Aorta (tissue), 5 donors: ENCODE measurements around the gene ONECUT2. TPM values are rescaled to one million over a fixed set of nuclear protein-coding genes. Genes with fewer than 3 reads are reported as not detected.

Source experiments
- ATAC-seq: fragments of 200-7000 bp; cut with Tn5 transposase; one replicate; pipeline ENCODE4 v1.9.1; 2022; ENCODE audit warnings: moderate library complexity; ENCODE audit not compliant: low FRiP score
- DNase-seq, 2 donors: peaks; one replicate each; pipeline ENCODE4 v3.0.0-alpha.2; 2020
- H3K27ac ChIP-seq, 2 donors: one replicate each; pipeline ENCODE4 v1.5.1; 2013; ENCODE audit warnings: low read length in 2 of 2, mild to moderate bottlenecking in 2 of 2, moderate library complexity in 2 of 2, control low read depth in 1 of 2, inconsistent platforms in 1 of 2, low read depth in 1 of 2
- H3K27me3 ChIP-seq, 2 donors: one replicate each; pipeline ENCODE4 v1.6.1; 2013; ENCODE audit warnings: control low read depth in 1 of 2, low read length in 1 of 2, mild to moderate bottlenecking in 1 of 2, moderate library complexity in 1 of 2; ENCODE audit not compliant: insufficient read depth in 2 of 2, control insufficient read depth in 1 of 2
- H3K36me3 ChIP-seq, 2 donors: one replicate each; pipeline ENCODE4 v1.6.1; 2013; ENCODE audit warnings: control low read depth in 1 of 2, low read length in 1 of 2, mild to moderate bottlenecking in 1 of 2; ENCODE audit not compliant: insufficient read depth in 2 of 2, control insufficient read depth in 1 of 2
- H3K4me1 ChIP-seq, 2 donors: one replicate each; pipeline ENCODE4 v1.6.1; 2013; ENCODE audit warnings: low read length in 2 of 2, control low read depth in 1 of 2, mild to moderate bottlenecking in 1 of 2, moderate library complexity in 1 of 2; ENCODE audit not compliant: insufficient read depth in 2 of 2, control insufficient read depth in 1 of 2
- H3K4me3 ChIP-seq, 2 donors: one replicate each; pipeline ENCODE4 v1.5.1; 2013; ENCODE audit warnings: low read length in 2 of 2, control low read depth in 1 of 2, mild to moderate bottlenecking in 1 of 2
- H3K9me3 ChIP-seq: one replicate; pipeline ENCODE4 v1.6.1; 2013; ENCODE audit warnings: mild to moderate bottlenecking, low read length; ENCODE audit not compliant: control insufficient read depth
- WGBS, 2 donors: extraction: QIAGEN DNeasy Blood & Tissue Kit; methylation state at CpG; one replicate each; pipeline ENCODE4 v1.1.7; 2013; 5-methylcytosine and 5-hydroxymethylcytosine counted together
- intact Hi-C, 2 donors: fragments of 100-400 bp; cut with DNase I; formaldehyde crosslinking; loops; one replicate each; pipeline versions ENCODE4 v1.14.2 to v1.15.0; 2022
- polyA plus RNA-seq, 2 donors: library from polyadenylated mRNA; stranded (reverse); fragments of 200-250 nt; gene quantifications; one replicate each; pipeline ENCODE4 v1.2.3, GENCODE V29; 2013
- total RNA-seq, 2 donors: library from RNA; stranded (reverse); fragmentation: NEBNext Ultra II Directional; extraction: Animal tissue kit (Norgen Biotek cat#: 25700); gene quantifications; one replicate each; pipeline ENCODE4 v1.2.1, GENCODE V29; 2021
- donor health status: healthy with polysubstance abuse.
- donor health status: Bipolar disorder and iron deficiency.
- donor health status: DM: no; HTN: no; CAD: no.
- donor health status: DM: no; HTN: no; CAD: no.
- donor health status: DM: yes; HTN: yes; CAD: no.

ONECUT2 gene
- total and polyA plus RNA-seq, 4 donors: 0.03 to 0.69 (median 0.41) TPM

GRCh38 chr18:57429167-57430078 is 5.8 kb upstream of the ONECUT2 start:
- peaks cover 8% of the 10 kb centered on the region for H3K9me3 ChIP-seq
- DNase-seq (no peak), ATAC-seq (no peak)
- intact Hi-C loops: loop anchor here in 1 of 2 donors (10.0 kb wide), 1 partner anchor 125 kb away; no protein-coding TSS in a partner anchor
- H3K27ac ChIP-seq: no peak overlapping the region
- no peak overlapping the region for H3K4me3 ChIP-seq
- H3K27me3 ChIP-seq: peaks cover 0 to 6% of the 10 kb centered on the region in 2 donors
- no peaks in the 10 kb centered on the region for H3K4me1 ChIP-seq
- H3K36me3 ChIP-seq: no peaks in the 10 kb centered on the region
- 17 to 18% methylated on average over 22 of the region's 22 CpGs for WGBS, 2 donors

GRCh38 chr18:57430079-57431001 is 4.8 kb upstream of the ONECUT2 start:
- H3K9me3 ChIP-seq: peaks cover 7% of the 10 kb centered on the region
- intact Hi-C loops: loop anchor here in 1 of 2 donors (10.0 kb wide), 1 partner anchor 124 kb away; no protein-coding TSS in a partner anchor
- H3K27ac ChIP-seq: no peak overlapping the region
- ATAC-seq (no peak), DNase-seq (no peak)
- no peak overlapping the region for H3K4me3 ChIP-seq
- 12 to 13% methylated on average over 34 of the region's 34 CpGs for WGBS, 2 donors
- H3K27me3 ChIP-seq: peaks cover 0 to 6% of the 10 kb centered on the region in 2 donors
- H3K36me3 ChIP-seq: no peaks in the 10 kb centered on the region
- H3K4me1 ChIP-seq: no peaks in the 10 kb centered on the region

- WGBS, 2 donors: 20 to 28% methylated on average over 10 of the region's 10 CpGs
- no peaks in the 10 kb centered on the region for H3K36me3 ChIP-seq
- H3K27me3 ChIP-seq: peaks cover 0 to 6% of the 10 kb centered on the region in 2 donors
- peaks cover 7% of the 10 kb centered on the region for H3K9me3 ChIP-seq
- DNase-seq (no peak), ATAC-seq (no peak)
- intact Hi-C loops: loop anchor here in 1 of 2 donors (10.0 kb wide), 1 partner anchor 124 kb away; no protein-coding TSS in a partner anchor
- no peak overlapping the region for H3K4me3 ChIP-seq
- H3K27ac ChIP-seq: no peak overlapping the region
- H3K4me1 ChIP-seq: no peaks in the 10 kb centered on the region
These were observed 4.2 kb upstream of the ONECUT2 start for GRCh38 chr18:57431002-57431382.

- no peaks in the 10 kb centered on the region for H3K36me3 ChIP-seq
- intact Hi-C loops: loop anchor here in 1 of 2 donors (10.0 kb wide), 1 partner anchor 123 kb away; no protein-coding TSS in a partner anchor
- no peak for DNase-seq
- H3K4me3 ChIP-seq: no peak overlapping the region
- no peaks in the 10 kb centered on the region for H3K4me1 ChIP-seq
- H3K9me3 ChIP-seq: peaks cover 7% of the 10 kb centered on the region
- WGBS, 2 donors: 17 to 18% methylated on average over 12 of the region's 12 CpGs
- peaks cover 0 to 6% of the 10 kb centered on the region in 2 donors for H3K27me3 ChIP-seq
- no peak overlapping the region for H3K27ac ChIP-seq
- ATAC-seq: no peak
These were observed 3.6 kb upstream of the ONECUT2 start for GRCh38 chr18:57431467-57432080.

GRCh38 chr18:57432140-57432539 is 3.0 kb upstream of the ONECUT2 start:
- ATAC-seq: no peak
- intact Hi-C loops: loop anchor here in 1 of 2 donors (10.0 kb wide), 1 partner anchor 123 kb away; no protein-coding TSS in a partner anchor
- no peak for DNase-seq
- Histone ChIP-seq H3K4me1 (no peaks in the 10 kb centered on the region), H3K9me3 (peaks cover 6% of the 10 kb centered on the region), H3K27ac (no peak overlapping the region), H3K36me3 (no peaks in the 10 kb centered on the region), H3K27me3 (peaks cover 0 to 6% of the 10 kb centered on the region in 2 donors), H3K4me3 (no peak overlapping the region)
- 37 to 44% methylated on average over 4 of the region's 4 CpGs for WGBS, 2 donors

- intact Hi-C loops: loop anchor here in 1 of 2 donors (10.0 kb wide), 1 partner anchor 122 kb away; no protein-coding TSS in a partner anchor
- H3K27ac ChIP-seq: no peak overlapping the region
- DNase-seq (no peak), ATAC-seq (no peak)
- H3K4me3 ChIP-seq: no peak overlapping the region
- no peaks in the 10 kb centered on the region for H3K36me3 ChIP-seq
- peaks cover 0 to 4% of the 10 kb centered on the region in 2 donors for H3K27me3 ChIP-seq
- peaks cover 4% of the 10 kb centered on the region for H3K9me3 ChIP-seq
- no peaks in the 10 kb centered on the region for H3K4me1 ChIP-seq
- 11% methylated on average over 9 of the region's 9 CpGs for WGBS, 2 donors
These were observed 2.3 kb upstream of the ONECUT2 start for GRCh38 chr18:57432751-57433400.

- Histone ChIP-seq H3K4me3 (no peak overlapping the region), H3K36me3 (no peaks in the 10 kb centered on the region), H3K9me3 (peaks cover 2% of the 10 kb centered on the region), H3K27me3 (peaks cover 0 to 5% of the 10 kb centered on the region in 2 donors), H3K27ac (no peak overlapping the region), H3K4me1 (no peaks in the 10 kb centered on the region)
- intact Hi-C loops: loop anchor here in 1 of 2 donors (10.0 kb wide), 1 partner anchor 121 kb away; no protein-coding TSS in a partner anchor
- no peak for DNase-seq
- WGBS, 2 donors: 10 to 11% methylated on average over 6 of the region's 6 CpGs
- ATAC-seq: no peak
These were observed 1.7 kb upstream of the ONECUT2 start for GRCh38 chr18:57433482-57433881.
